ENCODE data around the gene DCUN1D3.
"Not testable (repeated sequence)": the region's sequence is repeated elsewhere in the genome, so short reads cannot be mapped to it uniquely, and the experiment has no call there.

The DCUN1D3 gene, protein sequence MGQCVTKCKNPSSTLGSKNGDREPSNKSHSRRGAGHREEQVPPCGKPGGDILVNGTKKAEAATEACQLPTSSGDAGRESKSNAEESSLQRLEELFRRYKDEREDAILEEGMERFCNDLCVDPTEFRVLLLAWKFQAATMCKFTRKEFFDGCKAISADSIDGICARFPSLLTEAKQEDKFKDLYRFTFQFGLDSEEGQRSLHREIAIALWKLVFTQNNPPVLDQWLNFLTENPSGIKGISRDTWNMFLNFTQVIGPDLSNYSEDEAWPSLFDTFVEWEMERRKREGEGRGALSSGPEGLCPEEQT

GRCh38 chr16:20900299-20901067 lies at the start of gene DCUN1D3, which contains the start of gene LYRM1:
DCUN1D3 (minus strand) TSS chr16:20900358; CDS start chr16:20862538, 37,820 bp downstream.
LYRM1 (plus strand) TSS chr16:20900771; CDS start chr16:20915556, 14,785 bp downstream.
- DNase-seq (ENCODE audit: low read depth in 2 of 2): peak; percentile 82 to 85

DNA sequence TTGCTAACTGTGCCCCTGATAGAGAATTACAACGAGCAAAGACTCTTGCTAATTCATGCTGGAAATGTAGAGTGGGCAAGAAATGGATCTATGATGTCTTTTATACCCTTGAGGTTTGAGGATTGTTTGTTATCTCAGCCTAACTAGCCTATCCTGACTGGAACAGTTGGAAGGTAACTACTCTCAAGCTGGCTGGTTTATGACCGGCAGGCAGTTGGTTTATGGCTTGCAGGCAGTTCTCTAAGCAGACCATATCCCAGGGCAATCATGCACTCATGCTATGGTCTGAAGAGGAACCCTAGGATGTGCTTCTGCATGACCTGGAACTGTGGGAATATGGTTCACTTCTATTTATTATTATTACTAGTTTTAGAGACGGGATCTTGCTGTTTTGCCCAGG lies 49.5 kb upstream of the DCUN1D3 start:
- DNase-seq (ENCODE audit: low read depth in 2 of 2): no peak

DNA sequence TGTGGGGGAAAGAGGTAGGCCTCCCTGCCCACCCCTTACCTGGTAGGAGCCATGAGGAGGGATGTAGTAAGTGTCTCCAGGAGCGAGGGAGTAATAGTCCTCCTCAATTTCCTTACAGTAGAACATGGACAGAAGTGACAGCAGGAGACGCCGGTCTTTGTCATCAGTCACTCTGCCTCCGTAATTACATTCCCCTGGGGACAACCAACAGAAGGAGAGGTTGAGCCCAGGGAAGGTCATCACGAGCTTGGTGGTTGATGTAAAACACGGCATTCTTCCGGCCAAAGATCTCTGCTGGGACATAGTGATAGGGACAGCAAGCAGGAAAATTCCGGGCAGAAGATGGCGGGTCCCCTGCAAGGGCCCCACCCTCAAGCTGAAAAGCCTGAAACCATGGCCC lies 48.3 kb upstream of the DCUN1D3 start:
- no peak for DNase-seq (ENCODE audit: low read depth in 2 of 2)

- DNase-seq (ENCODE audit: low read depth in 2 of 2): no peak
These were observed 46.0 kb upstream of the DCUN1D3 start for GRCh38 chr16:20946015-20946629.

DNA sequence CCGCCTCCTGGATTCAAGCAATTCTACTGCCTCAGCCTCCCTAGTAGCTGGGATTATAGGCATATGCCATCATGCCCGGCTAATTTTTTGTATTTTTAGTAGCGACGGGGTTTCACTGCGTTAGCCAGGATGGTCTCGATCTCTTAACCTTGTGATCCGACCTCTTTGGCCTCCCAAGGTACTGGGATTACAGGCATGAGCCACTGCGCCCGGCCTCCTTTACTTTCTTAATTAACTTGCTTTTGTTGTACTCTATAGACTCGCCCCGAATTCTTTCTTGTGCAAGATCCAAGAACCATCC lies 45.4 kb upstream of the DCUN1D3 start:
- not testable (repeated sequence) for DNase-seq (ENCODE audit: low read depth in 2 of 2)

DNA sequence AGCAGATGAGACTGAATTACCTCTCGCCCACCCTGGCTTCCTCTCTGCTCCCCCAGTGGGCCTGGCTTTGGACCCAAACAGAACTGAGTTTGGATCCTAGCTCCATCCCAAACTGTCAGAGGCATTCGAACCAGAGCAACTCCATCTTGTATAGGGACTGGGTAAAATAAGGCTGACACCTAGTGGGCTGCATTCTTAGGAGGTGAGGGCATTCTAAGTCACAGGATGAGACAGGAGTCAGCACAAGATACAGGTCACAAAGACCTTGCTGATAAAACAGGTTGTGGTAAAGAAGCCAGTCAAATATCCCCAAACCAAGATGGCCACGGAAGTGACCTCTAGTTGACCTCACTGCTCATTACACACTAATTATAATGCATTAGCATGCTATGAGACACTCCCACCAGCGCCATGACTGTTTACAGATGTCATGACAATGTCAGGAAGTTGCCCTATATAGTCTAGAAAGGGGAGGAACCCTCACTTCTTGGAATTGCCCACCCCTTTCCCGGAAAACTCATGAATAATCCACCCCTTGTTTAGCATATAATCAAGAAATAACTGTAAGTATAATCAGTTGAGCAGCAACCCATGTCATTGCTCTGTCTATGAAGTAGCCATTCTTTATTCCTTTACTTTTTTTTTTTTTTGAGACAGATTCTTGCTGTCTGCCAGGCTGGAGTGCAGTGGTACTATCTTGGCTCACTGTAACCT lies 44.9 kb upstream of the DCUN1D3 start:
- peak in 1 of 2 donors; percentile 0 for DNase-seq (ENCODE audit: low read depth in 2 of 2)

DNA sequence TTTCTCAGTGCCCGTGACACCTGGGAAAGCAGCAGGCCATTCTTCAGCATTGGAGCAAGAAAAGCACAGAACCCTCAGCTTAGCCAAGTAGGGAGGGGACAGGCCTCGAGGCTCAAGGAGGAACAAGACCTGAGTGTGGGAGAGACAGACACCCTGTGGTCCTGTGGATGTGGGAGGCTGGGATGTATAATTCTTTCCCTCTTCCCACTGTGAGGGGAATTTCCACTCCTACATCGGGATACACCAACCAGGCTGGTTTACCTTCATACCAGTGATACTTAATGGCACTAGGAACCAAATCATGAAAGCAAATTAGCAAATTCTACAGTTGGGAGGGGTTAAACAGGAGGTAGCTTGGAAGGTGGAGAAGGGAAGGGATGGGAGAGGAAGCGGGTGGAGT lies 42.1 kb upstream of the DCUN1D3 start:
- DNase-seq (ENCODE audit: low read depth in 2 of 2): no peak

DNA sequence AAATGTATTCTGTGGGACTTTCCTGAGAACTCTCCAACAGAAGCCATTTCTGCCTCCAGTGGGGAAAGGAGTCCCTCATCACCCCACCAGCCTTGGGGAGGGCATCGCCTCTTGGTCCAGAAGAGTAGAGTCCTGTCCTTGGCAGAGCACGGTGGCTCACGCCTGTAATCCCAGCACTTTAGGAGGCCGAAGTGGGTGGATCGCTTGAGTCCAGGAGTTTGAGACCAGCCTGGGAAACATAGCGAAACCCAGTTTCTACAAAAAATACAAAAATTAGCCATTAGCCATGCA lies 41.4 kb upstream of the DCUN1D3 start:
- DNase-seq (ENCODE audit: low read depth in 2 of 2): no peak

GRCh38 chr16:20940871-20941635 lies 40.9 kb upstream of the DCUN1D3 start:
- DNase-seq (ENCODE audit: low read depth in 2 of 2): no peak

DNA sequence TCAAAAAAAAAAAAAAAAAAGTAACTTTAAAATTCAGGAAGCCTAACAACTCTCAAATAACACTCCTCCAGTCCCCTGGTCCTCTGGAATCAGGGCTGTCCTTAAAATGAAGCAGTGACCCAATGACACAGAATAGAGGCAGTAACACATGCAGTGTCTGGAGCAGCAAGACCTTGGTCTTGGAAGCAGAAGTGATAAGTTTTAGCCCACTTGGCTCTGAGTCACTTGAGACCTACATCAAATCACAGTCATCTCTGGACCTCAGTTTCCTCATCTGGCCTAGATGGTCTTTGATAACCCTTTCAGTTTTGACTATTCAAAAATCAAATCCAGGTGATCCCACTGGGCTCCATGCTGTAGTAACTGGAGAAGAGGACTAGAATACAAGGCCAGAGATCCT lies 39.5 kb upstream of the DCUN1D3 start:
- no peak for DNase-seq (ENCODE audit: low read depth in 2 of 2)

DNA sequence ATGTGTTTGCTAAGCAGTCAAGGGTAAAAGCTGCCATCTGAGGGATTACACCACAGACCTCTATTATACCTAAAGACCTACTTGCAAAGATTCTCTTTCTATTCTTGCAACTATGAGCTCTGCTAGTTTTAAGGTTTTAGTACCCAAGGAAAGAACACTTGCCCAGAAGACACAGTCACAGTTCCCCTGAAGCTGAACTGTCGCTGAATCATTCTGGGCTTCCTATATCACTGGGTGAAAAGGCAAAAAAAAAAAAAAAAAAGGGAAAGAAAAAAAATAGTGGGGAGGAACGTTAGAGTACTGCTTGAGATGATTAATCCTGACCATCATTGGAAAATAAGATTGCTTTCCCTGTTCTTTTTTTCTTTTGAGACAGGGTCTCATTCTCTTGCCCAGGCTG lies 38.3 kb upstream of the DCUN1D3 start:
- no peak for DNase-seq (ENCODE audit: low read depth in 2 of 2)

GRCh38 chr16:20937736-20938135 lies 37.6 kb upstream of the DCUN1D3 start:
- no peak for DNase-seq (ENCODE audit: low read depth in 2 of 2)

- no peak for DNase-seq (ENCODE audit: low read depth in 2 of 2)
These were observed 33.4 kb upstream of the DCUN1D3 start for GRCh38 chr16:20933589-20933988.

- DNase-seq (ENCODE audit: low read depth in 2 of 2): no peak
These were observed 31.0 kb upstream of the DCUN1D3 start for GRCh38 chr16:20931066-20931600.

DNA sequence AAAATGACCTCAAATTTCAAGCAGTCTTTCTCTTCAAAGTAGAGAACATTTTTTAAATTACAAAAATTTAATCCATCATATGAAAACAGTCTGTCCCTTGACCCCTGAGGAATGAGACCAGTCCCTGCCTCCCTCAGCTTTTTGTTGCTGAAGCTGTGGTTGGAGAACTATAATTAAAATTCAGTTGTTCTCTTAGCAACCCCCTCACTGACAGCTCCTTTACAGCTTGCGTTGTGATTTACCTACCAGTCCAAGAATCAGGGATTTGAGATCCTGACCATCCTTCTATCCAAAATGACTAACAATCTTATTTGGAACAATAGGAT lies 30.2 kb upstream of the DCUN1D3 start:
- DNase-seq (ENCODE audit: low read depth in 2 of 2): no peak

GRCh38 chr16:20929676-20930364 lies 29.7 kb upstream of the DCUN1D3 start:
- DNase-seq (ENCODE audit: low read depth in 2 of 2): not testable (repeated sequence)

DNA sequence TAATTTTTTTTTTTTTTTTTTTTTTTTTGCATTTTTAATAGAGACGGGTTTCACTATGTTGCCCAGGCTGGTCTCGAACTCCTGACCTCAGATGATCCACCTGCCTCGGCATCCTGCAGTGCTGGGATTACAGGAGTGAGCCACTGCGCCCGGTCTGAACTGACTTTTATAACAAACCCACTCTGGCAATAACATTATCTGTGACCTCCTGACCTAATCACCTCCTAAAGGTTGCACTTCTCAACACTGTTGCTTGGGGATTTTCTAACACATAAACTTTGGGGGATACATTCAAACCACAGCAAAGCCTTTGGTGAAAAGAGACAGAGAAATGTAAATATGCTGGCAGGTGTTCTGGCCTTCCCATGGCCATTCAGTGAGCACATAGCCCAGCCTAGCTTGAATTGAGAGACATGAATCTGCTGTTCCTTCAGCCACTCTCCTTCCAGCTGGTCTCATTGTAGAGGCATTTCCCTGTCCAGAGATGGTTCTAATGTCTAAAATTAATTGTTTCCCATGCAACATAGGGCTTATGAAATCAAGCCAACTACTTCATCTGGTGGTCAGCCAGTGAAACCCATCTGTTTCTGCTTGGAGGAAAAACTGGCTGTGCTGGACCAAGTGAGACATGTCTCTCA lies 28.7 kb upstream of the DCUN1D3 start:
- DNase-seq (ENCODE audit: low read depth in 2 of 2): no peak

- DNase-seq (ENCODE audit: low read depth in 2 of 2): no peak
These were observed 25.6 kb upstream of the DCUN1D3 start for GRCh38 chr16:20925751-20926150.

DNA sequence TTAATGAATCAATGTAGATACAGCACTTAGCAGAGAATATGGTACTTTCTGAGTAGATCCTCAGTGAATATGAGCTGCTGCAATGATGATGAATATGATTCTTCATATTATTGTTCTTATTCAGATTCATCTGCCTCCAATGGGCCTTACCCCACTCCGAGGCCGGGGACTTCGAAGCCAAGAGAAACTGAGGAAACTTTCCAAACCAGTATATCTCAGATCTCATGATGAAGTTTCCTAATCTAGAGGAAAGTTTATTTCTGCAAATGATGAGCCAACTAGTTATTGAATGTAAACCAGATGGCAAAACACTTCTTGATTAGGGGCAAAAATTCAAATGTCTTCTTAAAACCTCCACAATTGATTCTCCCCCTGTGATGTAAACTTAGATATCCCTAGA lies 23.7 kb upstream of the DCUN1D3 start:
- no peak for DNase-seq (ENCODE audit: low read depth in 2 of 2)

- no peak for DNase-seq (ENCODE audit: low read depth in 2 of 2)
These were observed 20.6 kb upstream of the DCUN1D3 start for GRCh38 chr16:20920799-20921198.

DNA sequence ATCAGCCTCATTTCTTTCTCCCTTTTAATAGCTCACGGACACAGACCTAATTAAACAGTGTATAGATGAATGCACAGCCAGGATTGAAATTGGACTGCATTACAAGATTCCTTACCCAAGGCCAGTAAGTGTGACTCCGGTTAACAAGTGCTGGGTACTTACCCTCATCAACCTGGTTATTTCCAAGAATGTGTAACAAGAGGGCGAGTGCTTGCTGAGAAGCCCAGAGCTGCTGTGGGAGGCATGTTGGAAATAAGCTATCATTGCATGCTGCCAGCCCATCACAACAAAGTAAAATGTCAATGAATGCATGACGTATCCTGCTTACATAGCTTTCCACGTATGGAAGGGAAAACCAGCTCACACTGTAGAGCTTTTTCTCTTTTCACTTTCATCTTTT lies 19.9 kb upstream of the DCUN1D3 start:
- no peak for DNase-seq (ENCODE audit: low read depth in 2 of 2)
